GM23338 (cell line): ENCODE data around the gene ZNF236. TPM values are rescaled to one million over a fixed set of nuclear protein-coding genes. Genes with fewer than 3 reads are reported as not detected.

Experiments
- ATAC-seq: fragments of 200-7000 bp; cut with Tn5 transposase; 3 replicates; pipeline ENCODE4 v1.9.1; 2020
- DNase-seq: peaks from one replicate; pipeline ENCODE4 v3.0.0-alpha.2; 2015; ENCODE audit warnings: low spot score
- H2AFZ ChIP-seq: fragments of 200-600 bp; sonication (generic); 2 replicates; pipeline ENCODE4 v1.8.0; 2016; ENCODE audit warnings: antibody characterized with exemption, mild to moderate bottlenecking, moderate library complexity
- H3F3A ChIP-seq: fragments of 200-600 bp; sonication (generic); replicated peaks from 2 replicates; pipeline ENCODE4 v1.8.0; 2017; ENCODE audit warnings: antibody characterized with exemption, mixed run types, low read depth
- H3K27ac ChIP-seq: fragments of 200-600 bp; sonication (generic); 2 replicates; pipeline ENCODE4 v1.6.1; 2016; ENCODE audit warnings: low read depth
- H3K27me3 ChIP-seq: fragments of 200-600 bp; sonication (generic); 2 replicates; pipeline ENCODE4 v1.8.0; 2016; ENCODE audit warnings: mild to moderate bottlenecking, mixed run types, moderate library complexity; ENCODE audit not compliant: insufficient read depth
- H3K36me3 ChIP-seq: fragments of 200-600 bp; sonication (generic); 2 replicates; pipeline ENCODE4 v1.8.0; 2016; ENCODE audit warnings: mild to moderate bottlenecking; ENCODE audit not compliant: insufficient read depth
- H3K4me1 ChIP-seq: fragments of 200-600 bp; sonication (generic); 2 replicates; pipeline ENCODE4 v1.8.0; 2016; ENCODE audit warnings: mild to moderate bottlenecking, moderate library complexity; ENCODE audit not compliant: insufficient read depth
- H3K4me2 ChIP-seq: fragments of 200-600 bp; sonication (generic); 2 replicates; pipeline ENCODE4 v1.7.1; 2017; ENCODE audit warnings: mixed run types
- H3K4me3 ChIP-seq: fragments of 200-600 bp; sonication (generic); 2 replicates; pipeline ENCODE4 v1.6.1; 2016; ENCODE audit warnings: mixed run types
- H3K79me2 ChIP-seq: fragments of 200-600 bp; sonication (generic); replicated peaks from 2 replicates; pipeline ENCODE4 v1.8.0; 2017; ENCODE audit warnings: mild to moderate bottlenecking; ENCODE audit not compliant: insufficient read depth
- H3K9me2 ChIP-seq: fragments of 200-600 bp; sonication (generic); 2 replicates; pipeline ENCODE4 v1.8.0; 2017; ENCODE audit not compliant: insufficient read depth
- H4K20me1 ChIP-seq: fragments of 200-600 bp; sonication (generic); replicated peaks from 2 replicates; pipeline ENCODE4 v1.8.0; 2017; ENCODE audit warnings: mild to moderate bottlenecking; ENCODE audit not compliant: insufficient read depth
- H3K27ac Mint-ChIP-seq: 2 replicates; pipeline ENCODE4 v1.8.0; 2020; ENCODE audit warnings: inconsistent platforms, mild to moderate bottlenecking, moderate library complexity, mixed read lengths
- H3K27me3 Mint-ChIP-seq: 3 replicates; pipeline ENCODE4 v1.8.0; 2022; ENCODE audit warnings: low read depth, mild to moderate bottlenecking, moderate library complexity, mixed read lengths, inconsistent platforms; ENCODE audit not compliant: insufficient read depth, poor library complexity
- H3K36me3 Mint-ChIP-seq: 3 replicates; pipeline ENCODE4 v1.8.0; 2021; ENCODE audit warnings: low read depth, mild to moderate bottlenecking, inconsistent platforms, moderate library complexity, mixed read lengths
- H3K4me1 Mint-ChIP-seq: 3 replicates; pipeline ENCODE4 v1.8.0; 2020; ENCODE audit warnings: mild to moderate bottlenecking, inconsistent platforms, mixed read lengths
- H3K4me3 Mint-ChIP-seq: 3 replicates; pipeline ENCODE4 v1.8.0; 2021; ENCODE audit warnings: moderate library complexity, mild to moderate bottlenecking, inconsistent platforms, mixed read lengths
- H3K9me3 Mint-ChIP-seq: 3 replicates; pipeline ENCODE4 v1.8.0; 2020; ENCODE audit warnings: moderate library complexity, mild to moderate bottlenecking, inconsistent platforms, mixed read lengths
- CREB1 ChIP-seq: fragments of 250-450 bp; sonication (Bioruptor Pico); IDR thresholded peaks from 2 replicates; pipeline ENCODE4 v1.5.0; 2020; ENCODE audit warnings: low read depth, mild to moderate bottlenecking, moderate library complexity
- EZH2 ChIP-seq: fragments of 200-600 bp; sonication (generic); IDR thresholded peaks from one replicate; pipeline ENCODE4 v1.8.0; 2017; ENCODE audit warnings: antibody characterized with exemption, mild to moderate bottlenecking, low read depth; ENCODE audit not compliant: unreplicated experiment
- EZH2phosphoT487 ChIP-seq: fragments of 200-600 bp; sonication (generic); IDR thresholded peaks from one replicate; pipeline ENCODE4 v1.8.1; 2018; ENCODE audit warnings: antibody characterized with exemption; ENCODE audit not compliant: unreplicated experiment
- JUNB ChIP-seq: IDR thresholded peaks from one replicate; pipeline ENCODE4 v1.6.1; 2016; ENCODE audit warnings: antibody characterized with exemption; ENCODE audit not compliant: unreplicated experiment
- NANOG ChIP-seq: IDR thresholded peaks from 2 replicates; pipeline ENCODE4 v1.6.1; 2016; ENCODE audit warnings: antibody characterized with exemption, borderline replicate concordance
- POLR2AphosphoS5 ChIP-seq: IDR thresholded peaks from 2 replicates; pipeline ENCODE4 v1.6.1; 2016; ENCODE audit warnings: antibody characterized with exemption, low read depth
- STAT1 ChIP-seq: IDR thresholded peaks from one replicate; pipeline ENCODE4 v1.6.1; 2016; ENCODE audit warnings: antibody characterized with exemption; ENCODE audit not compliant: unreplicated experiment
- ZNF114 ChIP-seq: fragments of 250-450 bp; sonication (Bioruptor Pico); IDR thresholded peaks from 2 replicates; pipeline ENCODE4 v1.5.0; 2020; ENCODE audit warnings: mild to moderate bottlenecking, moderate library complexity
- ZNF331 ChIP-seq: fragments of 250-450 bp; sonication (Bioruptor Pico); IDR thresholded peaks from 2 replicates; pipeline ENCODE4 v1.5.0; 2020; ENCODE audit warnings: low read depth, mild to moderate bottlenecking, moderate library complexity
- polyA plus RNA-seq: library from polyadenylated mRNA; unstranded; fragments of >200 nt; fragmentation: Nextera tagmentation; extraction: Ambion mirVana; gene quantifications from 2 replicates; pipeline ENCODE4 v1.2.1, GENCODE V29; 2016
- total RNA-seq: library from RNA; depleted of rRNA; stranded (reverse); fragments of >200 nt; shearing (Covaris generic); gene quantifications from 2 replicates; pipeline ENCODE4 v1.2.3, GENCODE V29; 2014
- TF ChIP-seq, protein P1 (sequence below): IDR thresholded peaks from 2 replicates; pipeline ENCODE4 v1.6.1; 2016; ENCODE audit warnings: antibody characterized with exemption
- TF ChIP-seq, protein P2 (sequence below), 2 experiments: fragments of 200-600 bp in 1 of 2; sonication (generic) in 1 of 2; conservative IDR thresholded peaks; 2 replicates each; pipeline versions ENCODE4 v1.5.1 to v1.6.1; 2016 to 2017; ENCODE audit warnings: antibody characterized with exemption in 2 of 2, low read depth in 2 of 2, mild to moderate bottlenecking in 2 of 2, moderate library complexity in 1 of 2
- TF ChIP-seq, protein P3 (sequence below): IDR thresholded peaks from one replicate; pipeline ENCODE4 v1.6.1; 2018; ENCODE audit warnings: antibody characterized with exemption; ENCODE audit not compliant: unreplicated experiment
- TF ChIP-seq, protein P4 (sequence below): fragments of 250-450 bp; sonication (Bioruptor Pico); IDR thresholded peaks from 2 replicates; pipeline ENCODE4 v1.5.0; 2020; ENCODE audit warnings: mild to moderate bottlenecking, moderate library complexity

The ZNF236 gene
- total and polyA plus RNA-seq, 2 experiments from 2014 or later, result 8.9 to 16.3 TPM

DNA sequence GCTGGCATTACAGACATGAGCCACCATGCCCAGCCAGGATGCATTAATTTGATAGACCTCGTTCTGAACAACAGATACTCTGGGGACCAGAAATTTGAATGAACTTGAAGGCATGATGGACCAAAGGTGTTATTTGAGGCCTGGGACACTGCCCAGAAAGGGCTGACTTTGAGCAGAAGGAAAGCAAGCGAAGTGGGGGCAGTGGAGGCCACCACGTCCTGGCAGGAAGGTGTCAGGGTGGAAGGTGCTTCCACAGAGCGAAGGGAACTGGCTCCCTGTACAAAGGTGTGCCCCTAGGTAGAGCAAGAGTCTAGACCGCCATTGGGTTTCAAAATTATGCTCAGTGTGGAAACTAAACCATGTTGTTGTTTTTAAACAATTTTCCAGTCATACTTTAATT lies 23.9 kb downstream of the ZNF236 start:
- peaks cover 30% of the 10 kb centered on the region for H3K79me2 ChIP-seq
- H3K4me2 ChIP-seq, result no peak overlapping the region
- Mint-ChIP-seq H3K4me3 (no peak overlapping the region), H3K4me1 (peaks cover 15% of the 10 kb centered on the region; the same call in 2 of the 3 replicates), H3K9me3 (no peaks in the 10 kb centered on the region), H3K36me3 (no peaks in the 10 kb centered on the region), H3K27me3 (peaks cover 1% of the 10 kb centered on the region), H3K27ac (0 out of 2 replicates have a peak overlapping the region, but pooled peaks have one; percentile 47)
- ATAC-seq (no peak), DNase-seq (no peak)
- H3K4me1 ChIP-seq, result 0 out of 2 replicates have a peak, but pooled peaks cover 3% of the 10 kb centered on the region
- H3K9me2 ChIP-seq, result no peaks in the 10 kb centered on the region
- H4K20me1 ChIP-seq, result no peaks in the 10 kb centered on the region; the same call in 1 of the 2 replicates
- H3K27ac ChIP-seq, result no peak overlapping the region
- H3F3A ChIP-seq, result no peaks in the 10 kb centered on the region
- H3K27me3 ChIP-seq, result no peaks in the 10 kb centered on the region
- H3K4me3 ChIP-seq, result no peak overlapping the region
- H3K36me3 ChIP-seq, result no peaks in the 10 kb centered on the region
- H2AFZ ChIP-seq, result no peak overlapping the region
- TF ChIP-seq, protein P1, sequence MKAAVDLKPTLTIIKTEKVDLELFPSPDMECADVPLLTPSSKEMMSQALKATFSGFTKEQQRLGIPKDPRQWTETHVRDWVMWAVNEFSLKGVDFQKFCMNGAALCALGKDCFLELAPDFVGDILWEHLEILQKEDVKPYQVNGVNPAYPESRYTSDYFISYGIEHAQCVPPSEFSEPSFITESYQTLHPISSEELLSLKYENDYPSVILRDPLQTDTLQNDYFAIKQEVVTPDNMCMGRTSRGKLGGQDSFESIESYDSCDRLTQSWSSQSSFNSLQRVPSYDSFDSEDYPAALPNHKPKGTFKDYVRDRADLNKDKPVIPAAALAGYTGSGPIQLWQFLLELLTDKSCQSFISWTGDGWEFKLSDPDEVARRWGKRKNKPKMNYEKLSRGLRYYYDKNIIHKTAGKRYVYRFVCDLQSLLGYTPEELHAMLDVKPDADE, result no peak
- TF ChIP-seq ZNF114 (CRISPR knock-in tag) (no peak), EZH2 (no peak), JUNB (no peak), CREB1 (no peak), EZH2phosphoT487 (no peak), ZNF331 (CRISPR knock-in tag) (no peak), POLR2AphosphoS5 (no peak), STAT1 (no peak), NANOG (no peak)
- TF ChIP-seq, protein P2, sequence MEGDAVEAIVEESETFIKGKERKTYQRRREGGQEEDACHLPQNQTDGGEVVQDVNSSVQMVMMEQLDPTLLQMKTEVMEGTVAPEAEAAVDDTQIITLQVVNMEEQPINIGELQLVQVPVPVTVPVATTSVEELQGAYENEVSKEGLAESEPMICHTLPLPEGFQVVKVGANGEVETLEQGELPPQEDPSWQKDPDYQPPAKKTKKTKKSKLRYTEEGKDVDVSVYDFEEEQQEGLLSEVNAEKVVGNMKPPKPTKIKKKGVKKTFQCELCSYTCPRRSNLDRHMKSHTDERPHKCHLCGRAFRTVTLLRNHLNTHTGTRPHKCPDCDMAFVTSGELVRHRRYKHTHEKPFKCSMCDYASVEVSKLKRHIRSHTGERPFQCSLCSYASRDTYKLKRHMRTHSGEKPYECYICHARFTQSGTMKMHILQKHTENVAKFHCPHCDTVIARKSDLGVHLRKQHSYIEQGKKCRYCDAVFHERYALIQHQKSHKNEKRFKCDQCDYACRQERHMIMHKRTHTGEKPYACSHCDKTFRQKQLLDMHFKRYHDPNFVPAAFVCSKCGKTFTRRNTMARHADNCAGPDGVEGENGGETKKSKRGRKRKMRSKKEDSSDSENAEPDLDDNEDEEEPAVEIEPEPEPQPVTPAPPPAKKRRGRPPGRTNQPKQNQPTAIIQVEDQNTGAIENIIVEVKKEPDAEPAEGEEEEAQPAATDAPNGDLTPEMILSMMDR (conservative IDR thresholded peaks at IDR 0.05; ENCODE audit: low read depth in 2 of 2), result no peak
- TF ChIP-seq, protein P3, sequence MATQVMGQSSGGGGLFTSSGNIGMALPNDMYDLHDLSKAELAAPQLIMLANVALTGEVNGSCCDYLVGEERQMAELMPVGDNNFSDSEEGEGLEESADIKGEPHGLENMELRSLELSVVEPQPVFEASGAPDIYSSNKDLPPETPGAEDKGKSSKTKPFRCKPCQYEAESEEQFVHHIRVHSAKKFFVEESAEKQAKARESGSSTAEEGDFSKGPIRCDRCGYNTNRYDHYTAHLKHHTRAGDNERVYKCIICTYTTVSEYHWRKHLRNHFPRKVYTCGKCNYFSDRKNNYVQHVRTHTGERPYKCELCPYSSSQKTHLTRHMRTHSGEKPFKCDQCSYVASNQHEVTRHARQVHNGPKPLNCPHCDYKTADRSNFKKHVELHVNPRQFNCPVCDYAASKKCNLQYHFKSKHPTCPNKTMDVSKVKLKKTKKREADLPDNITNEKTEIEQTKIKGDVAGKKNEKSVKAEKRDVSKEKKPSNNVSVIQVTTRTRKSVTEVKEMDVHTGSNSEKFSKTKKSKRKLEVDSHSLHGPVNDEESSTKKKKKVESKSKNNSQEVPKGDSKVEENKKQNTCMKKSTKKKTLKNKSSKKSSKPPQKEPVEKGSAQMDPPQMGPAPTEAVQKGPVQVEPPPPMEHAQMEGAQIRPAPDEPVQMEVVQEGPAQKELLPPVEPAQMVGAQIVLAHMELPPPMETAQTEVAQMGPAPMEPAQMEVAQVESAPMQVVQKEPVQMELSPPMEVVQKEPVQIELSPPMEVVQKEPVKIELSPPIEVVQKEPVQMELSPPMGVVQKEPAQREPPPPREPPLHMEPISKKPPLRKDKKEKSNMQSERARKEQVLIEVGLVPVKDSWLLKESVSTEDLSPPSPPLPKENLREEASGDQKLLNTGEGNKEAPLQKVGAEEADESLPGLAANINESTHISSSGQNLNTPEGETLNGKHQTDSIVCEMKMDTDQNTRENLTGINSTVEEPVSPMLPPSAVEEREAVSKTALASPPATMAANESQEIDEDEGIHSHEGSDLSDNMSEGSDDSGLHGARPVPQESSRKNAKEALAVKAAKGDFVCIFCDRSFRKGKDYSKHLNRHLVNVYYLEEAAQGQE, result no peak
- TF ChIP-seq, protein P4, sequence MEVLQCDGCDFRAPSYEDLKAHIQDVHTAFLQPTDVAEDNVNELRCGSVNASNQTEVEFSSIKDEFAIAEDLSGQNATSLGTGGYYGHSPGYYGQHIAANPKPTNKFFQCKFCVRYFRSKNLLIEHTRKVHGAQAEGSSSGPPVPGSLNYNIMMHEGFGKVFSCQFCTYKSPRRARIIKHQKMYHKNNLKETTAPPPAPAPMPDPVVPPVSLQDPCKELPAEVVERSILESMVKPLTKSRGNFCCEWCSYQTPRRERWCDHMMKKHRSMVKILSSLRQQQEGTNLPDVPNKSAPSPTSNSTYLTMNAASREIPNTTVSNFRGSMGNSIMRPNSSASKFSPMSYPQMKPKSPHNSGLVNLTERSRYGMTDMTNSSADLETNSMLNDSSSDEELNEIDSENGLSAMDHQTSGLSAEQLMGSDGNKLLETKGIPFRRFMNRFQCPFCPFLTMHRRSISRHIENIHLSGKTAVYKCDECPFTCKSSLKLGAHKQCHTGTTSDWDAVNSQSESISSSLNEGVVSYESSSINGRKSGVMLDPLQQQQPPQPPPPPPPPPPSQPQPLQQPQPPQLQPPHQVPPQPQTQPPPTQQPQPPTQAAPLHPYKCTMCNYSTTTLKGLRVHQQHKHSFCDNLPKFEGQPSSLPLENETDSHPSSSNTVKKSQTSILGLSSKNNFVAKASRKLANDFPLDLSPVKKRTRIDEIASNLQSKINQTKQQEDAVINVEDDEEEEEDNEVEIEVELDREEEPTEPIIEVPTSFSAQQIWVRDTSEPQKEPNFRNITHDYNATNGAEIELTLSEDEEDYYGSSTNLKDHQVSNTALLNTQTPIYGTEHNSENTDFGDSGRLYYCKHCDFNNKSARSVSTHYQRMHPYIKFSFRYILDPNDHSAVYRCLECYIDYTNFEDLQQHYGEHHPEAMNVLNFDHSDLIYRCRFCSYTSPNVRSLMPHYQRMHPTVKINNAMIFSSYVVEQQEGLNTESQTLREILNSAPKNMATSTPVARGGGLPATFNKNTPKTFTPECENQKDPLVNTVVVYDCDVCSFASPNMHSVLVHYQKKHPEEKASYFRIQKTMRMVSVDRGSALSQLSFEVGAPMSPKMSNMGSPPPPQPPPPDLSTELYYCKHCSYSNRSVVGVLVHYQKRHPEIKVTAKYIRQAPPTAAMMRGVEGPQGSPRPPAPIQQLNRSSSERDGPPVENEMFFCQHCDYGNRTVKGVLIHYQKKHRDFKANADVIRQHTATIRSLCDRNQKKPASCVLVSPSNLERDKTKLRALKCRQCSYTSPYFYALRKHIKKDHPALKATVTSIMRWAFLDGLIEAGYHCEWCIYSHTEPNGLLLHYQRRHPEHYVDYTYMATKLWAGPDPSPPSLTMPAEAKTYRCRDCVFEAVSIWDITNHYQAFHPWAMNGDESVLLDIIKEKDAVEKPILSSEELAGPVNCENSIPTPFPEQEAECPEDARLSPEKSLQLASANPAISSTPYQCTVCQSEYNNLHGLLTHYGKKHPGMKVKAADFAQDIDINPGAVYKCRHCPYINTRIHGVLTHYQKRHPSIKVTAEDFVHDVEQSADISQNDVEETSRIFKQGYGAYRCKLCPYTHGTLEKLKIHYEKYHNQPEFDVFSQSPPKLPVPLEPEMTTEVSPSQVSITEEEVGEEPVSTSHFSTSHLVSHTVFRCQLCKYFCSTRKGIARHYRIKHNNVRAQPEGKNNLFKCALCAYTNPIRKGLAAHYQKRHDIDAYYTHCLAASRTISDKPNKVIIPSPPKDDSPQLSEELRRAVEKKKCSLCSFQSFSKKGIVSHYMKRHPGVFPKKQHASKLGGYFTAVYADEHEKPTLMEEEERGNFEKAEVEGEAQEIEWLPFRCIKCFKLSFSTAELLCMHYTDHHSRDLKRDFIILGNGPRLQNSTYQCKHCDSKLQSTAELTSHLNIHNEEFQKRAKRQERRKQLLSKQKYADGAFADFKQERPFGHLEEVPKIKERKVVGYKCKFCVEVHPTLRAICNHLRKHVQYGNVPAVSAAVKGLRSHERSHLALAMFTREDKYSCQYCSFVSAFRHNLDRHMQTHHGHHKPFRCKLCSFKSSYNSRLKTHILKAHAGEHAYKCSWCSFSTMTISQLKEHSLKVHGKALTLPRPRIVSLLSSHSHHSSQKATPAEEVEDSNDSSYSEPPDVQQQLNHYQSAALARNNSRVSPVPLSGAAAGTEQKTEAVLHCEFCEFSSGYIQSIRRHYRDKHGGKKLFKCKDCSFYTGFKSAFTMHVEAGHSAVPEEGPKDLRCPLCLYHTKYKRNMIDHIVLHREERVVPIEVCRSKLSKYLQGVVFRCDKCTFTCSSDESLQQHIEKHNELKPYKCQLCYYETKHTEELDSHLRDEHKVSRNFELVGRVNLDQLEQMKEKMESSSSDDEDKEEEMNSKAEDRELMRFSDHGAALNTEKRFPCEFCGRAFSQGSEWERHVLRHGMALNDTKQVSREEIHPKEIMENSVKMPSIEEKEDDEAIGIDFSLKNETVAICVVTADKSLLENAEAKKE (CRISPR knock-in tag), result no peak
